Activated CD8-positive, alpha-beta memory T cell treated with anti-CD3 and anti-CD28 coated beads for 24 hours (primary cell): ENCODE results near the gene MORN1.
"Not testable (repeated sequence)": the region's sequence is repeated elsewhere in the genome, so short reads cannot be mapped to it uniquely, and the experiment has no call there.

ENCODE experiments used
- DNase-seq: peaks from one replicate; pipeline ENCODE4 v3.0.0-alpha.2; 2020

MORN1 gene

DNA sequence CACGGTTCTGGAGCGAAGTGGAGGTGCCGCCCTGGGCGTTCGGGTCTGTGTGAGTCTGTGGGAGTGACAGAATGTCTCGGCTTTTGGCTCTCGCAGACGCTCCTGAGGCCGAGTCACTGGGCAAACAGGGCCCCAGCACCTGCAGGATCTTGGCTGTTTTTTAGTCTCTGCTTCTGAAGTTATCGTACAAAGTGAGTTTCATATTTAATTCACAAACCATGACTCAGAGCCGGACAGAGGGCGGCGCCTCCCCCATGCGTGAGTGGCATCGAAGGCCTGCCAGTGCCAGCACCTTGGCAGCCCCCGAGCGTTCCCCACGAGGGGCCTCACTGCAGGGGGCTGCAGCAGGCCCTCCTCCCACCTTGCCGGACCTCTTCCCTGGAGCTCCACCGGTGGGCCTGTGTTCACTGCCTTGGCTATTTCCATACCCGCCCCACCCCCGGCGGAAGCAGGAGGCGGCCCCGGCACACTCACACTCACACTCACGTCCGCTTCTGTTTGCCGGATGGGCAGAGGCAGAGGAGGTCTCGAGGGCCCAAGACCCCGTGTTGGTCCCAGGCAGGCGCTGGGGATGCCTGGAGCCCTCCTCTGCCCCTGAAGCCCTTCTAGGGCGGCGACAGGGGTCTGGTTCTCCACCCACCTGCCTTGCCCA lies 56.3 kb downstream of the MORN1 start:
- no peak for DNase-seq

DNA sequence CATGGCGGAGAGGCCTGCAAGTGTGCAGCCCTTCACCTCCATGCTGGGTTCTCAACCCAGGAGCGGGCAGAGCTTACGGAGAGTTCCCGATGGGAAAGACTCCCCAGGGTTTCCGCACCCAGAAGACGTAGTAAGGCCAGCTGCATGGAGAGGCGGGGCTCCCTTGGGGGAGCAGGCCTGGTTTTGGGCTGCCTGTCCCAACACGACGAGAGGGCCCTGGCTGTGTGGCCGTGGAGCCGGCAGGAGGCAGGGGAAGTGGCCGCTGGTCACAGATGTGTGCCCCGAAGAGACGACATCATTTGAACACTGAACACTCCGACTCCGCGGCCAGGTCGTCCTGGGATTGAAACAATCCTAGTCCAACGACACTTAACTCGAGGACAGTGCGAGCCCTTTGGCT lies 57.0 kb downstream of the MORN1 start:
- no peak for DNase-seq

DNA sequence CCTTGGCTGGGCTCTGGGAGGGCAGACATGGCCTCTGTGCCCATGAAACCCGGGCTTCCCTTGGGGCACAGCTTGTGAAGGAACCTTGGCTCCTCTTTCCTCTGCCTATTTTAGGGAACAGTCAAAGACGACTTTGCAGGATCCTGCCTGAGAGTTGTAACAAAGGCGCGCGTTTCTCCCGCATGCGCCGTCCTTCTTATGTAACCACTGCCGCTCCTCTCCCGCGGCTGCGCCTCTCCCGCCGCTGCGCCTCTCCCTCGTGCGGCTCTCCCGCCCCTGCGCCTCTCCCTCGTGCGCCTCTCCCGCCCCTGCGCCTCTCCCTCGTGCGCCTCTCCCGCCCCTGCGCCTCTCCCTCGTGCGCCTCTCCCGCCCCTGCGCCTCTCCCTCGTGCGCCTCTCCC lies 59.8 kb downstream of the MORN1 start:
- not testable (repeated sequence) for DNase-seq

DNA sequence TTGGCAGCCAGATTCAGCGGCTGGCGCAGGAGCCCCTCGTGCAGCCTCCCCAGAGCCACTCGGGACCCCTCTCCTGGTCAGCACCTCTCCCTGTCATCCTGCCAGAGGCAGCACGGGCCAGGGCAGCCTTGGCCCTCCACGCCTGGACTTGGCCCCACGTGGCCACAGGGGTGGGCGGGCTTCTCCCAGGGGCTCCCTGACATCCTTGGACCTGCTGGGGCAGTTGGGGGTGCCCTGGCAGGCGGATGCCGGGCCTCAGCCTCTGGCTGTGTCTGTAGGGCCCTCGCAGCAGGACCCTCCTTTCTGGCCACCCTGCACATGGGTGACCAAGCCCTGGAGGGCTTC lies 60.2 kb downstream of the MORN1 start:
- DNase-seq, result no peak

DNA sequence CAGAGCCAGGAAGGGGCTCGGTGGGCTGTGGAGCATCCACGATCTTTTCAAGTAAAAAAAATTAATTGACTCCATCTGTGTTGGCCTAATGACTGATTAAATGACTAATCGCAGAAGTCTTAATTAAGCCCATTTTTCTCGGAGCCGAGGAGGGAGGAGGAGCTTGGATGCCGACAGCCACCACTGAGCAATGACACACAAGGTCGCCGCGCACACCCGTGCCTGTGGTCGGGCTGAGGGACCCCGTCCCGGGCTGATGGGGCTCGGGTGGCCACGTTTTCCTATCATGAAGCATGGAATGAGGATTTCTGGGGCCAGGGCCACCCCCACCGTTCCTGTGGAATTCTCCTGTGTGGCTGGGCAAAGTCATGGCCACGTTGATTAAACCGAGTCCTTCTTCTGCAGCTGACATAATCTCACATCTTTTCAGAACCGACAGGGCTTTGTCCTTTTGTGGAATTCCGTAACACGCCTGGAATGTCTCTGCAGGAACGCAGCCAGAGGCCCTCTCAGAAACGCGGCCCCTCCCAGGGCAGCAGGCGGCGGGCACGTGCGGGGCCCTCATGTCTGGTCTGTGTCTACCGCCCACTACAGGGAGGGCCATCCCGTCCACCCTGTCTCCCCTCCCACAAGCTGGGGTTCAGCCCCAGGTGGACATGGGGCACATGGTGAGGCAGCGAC lies 60.7 kb downstream of the MORN1 start:
- DNase-seq, result no peak

DNA sequence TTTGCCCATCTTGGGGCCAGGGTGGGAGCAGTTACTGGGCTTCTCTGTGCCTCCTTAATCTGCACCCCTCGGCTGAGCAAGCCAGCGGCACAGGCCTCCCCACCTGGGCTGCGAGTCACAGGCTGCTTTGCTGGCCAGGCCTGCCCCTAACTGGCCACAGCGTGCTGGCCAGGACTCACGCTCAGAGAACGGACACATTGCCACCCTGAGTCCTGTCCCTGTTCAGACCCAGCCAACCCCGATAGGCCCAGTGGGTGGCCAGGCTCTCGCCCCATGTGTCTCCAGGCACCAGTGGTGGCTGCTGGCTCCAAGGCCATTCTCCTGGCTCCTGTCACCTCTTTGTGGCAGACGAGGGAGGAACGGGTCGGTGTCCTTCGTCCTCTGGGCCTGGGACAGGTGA lies 61.3 kb downstream of the MORN1 start:
- no peak for DNase-seq

DNA sequence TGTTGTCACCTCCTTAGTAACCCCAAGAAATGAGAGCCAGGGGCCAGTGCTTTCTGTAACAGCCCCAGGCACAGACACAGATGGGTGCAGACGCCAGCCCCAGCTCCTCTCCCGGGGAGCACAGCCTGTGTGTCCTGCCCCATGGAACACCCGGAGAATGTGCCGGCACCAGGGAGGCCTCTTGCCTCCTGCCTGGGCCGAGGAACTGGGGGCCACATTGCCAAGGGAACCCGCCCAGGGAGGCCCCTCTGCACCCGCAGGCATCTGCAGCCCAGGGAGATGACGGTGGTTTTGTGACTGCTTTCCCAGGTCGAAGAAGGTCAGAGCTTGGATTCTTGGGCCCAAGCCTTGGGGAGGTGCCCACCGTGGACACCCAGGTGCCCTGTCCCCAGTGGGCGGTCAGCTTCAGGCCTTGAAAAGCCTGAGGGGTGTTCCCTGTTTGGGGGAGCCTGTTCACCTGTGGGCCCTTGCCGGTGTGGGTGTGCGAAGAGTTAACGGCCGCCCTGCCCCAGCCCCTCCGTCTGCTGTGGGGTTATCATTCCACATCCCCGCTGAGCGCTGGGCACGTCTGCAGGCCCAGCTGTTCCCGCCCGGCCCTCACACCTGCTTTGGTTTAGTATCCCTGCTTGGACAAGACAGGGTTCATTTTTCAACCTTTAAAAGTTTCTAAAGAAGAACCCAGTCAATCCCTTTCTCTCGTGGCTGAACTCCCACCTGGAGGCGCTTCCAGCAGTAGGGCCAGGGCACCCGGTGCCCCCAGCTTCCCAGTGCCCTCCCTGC lies 62.5 kb downstream of the MORN1 start:
- no peak for DNase-seq

DNA sequence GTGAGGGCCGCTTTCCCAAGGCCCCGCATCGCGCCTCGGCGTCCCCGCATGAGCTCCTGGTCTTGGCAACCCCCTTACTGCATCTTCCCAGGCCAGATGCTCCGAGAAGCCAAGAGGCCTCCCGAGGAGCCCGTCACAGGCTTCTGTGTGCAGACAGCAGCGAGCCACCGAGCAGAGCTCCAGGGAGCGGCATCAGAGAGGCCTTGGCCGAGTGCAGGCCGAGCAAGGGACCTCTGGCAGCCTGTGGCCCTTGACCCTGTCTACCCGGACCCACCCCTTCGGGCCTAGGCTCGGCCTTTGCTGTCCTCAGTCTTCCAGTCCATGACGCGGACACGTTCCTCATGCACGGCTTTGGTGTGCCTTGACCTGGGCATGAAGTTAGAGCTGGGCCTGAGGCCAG lies 63.5 kb downstream of the MORN1 start:
- no peak for DNase-seq

DNA sequence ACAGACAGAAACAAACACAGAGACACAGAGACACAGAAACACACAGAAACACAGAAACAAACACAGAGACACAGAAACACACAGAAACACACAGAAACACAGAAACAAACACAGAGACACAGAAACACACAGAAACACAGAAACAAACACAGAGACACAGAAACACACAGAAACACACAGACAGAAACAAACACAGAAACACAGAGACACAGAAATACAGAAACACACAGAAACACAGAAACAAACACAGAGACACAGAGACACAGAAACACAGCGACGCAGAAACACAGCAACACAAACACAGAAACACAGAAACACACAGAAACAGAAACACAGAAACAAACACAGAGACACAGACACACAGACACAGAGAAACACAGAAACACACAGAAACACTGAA lies 64.2 kb downstream of the MORN1 start:
- not testable (repeated sequence) for DNase-seq

DNA sequence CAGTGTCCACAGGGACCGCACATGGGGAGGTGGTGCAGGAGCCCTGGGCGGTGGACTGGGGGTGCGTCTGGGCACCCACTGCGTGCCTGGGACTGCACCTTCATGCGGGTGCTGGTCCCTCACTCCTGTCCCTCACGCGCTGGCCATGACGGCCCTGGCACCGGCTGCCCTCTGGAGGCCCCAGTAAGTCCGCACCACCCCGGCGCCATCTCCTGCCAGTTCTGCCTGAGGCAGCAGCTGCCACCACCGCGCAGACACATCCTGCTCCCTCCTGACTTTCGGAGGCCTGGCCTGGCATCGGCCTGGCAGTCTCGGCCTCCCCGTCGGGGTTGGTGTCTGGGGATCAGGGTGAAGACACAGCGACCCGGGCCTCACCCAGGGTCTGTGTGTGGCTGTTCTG lies 64.8 kb downstream of the MORN1 start:
- no peak for DNase-seq

DNA sequence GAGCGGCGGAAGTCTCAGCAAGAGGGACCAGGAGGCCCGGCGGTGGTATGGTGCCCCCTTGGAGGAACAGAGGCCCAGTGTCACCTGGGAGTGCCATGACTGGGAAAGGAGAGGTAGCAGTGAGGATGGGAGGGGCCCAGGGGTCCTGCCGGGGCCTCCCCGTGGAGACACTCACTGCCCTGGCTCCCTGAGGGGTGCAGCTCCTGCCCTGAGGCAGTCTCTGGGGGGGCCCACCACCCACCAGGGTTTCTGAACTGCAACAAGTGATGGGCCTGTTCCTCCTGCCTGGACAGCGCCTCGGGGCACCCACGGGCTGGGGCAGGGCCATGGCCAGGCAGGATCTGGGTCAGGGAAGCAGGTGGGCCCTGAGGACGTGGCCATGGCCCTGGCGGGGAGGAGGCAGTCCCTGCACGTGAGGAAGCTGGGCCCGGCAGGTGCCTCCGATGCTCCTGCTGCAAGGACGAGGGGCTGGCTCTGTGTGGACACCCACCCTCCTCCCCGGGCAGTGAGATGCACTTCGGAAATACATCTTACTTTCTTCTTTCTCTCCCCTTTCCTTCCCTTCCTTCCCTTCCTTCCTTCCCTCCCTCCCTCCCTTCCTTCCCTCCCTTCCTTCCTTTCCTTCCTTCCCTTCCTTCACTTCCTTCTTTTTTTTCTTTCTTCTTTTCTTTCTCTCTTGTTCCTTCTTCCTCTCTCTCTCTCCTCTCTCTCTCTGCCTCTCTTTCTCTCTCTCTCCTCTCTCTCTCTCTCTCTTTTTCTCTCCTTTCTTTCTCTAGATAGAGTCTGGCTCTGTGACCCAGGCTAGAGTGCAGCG lies 66.6 kb downstream of the MORN1 start:
- DNase-seq, result no peak

DNA sequence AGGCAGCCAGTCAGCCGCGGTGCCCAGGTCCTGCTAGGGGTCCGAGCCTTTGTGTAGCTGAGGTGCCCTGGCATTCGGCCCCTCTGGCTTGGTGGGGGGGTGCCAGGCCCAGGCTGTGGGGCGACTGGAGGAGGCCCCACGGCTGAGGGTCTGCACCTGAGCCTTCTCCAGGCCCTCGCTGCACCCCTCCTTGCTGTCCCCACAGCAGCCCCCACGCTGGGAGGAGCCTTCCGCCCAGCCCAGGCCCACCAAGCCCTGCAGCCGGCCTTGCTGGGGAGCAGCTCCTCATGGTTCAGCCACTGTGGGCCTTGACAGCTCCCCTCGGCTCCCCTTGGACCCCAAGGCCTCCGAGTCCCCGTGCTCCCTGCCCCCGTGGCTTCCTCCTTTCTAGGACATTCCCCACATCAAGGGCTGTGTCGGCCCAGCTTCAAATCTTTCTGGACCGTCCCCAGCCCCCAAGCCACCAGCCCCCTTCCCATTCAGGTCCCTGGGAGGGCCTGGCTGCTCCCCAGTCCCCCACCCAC lies 67.8 kb downstream of the MORN1 start:
- no peak for DNase-seq

DNA sequence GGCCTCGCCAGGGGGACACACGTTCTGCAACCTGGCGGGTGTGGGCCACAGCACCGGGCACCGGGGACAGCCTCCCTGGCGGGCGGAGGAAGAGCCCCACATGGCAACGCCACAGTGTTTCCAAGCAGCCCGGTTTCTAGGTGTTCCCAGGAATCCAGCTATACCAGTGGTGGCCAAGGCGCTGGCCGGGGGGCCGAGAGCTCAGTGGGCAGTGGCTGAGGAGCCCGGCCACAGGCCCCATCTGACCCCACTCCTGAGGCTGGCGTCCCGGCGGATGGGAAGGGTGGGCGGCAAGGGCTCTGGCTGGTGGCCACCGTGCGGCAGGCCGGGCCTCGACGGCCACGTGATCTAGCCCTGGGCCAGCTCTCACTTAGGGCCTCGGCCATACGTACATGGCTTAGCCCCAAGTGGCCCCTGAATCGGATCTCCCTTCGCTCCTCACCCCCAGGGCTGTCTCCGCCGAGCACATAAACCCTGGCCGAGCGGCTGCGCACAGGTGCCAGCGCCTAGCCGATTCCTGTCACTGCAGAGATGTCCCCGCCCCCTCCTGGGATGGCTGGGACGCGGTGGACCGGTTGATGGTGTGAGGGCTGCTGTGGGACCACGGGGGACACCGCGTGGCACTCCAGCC lies 68.7 kb downstream of the MORN1 start:
- no peak for DNase-seq

DNA sequence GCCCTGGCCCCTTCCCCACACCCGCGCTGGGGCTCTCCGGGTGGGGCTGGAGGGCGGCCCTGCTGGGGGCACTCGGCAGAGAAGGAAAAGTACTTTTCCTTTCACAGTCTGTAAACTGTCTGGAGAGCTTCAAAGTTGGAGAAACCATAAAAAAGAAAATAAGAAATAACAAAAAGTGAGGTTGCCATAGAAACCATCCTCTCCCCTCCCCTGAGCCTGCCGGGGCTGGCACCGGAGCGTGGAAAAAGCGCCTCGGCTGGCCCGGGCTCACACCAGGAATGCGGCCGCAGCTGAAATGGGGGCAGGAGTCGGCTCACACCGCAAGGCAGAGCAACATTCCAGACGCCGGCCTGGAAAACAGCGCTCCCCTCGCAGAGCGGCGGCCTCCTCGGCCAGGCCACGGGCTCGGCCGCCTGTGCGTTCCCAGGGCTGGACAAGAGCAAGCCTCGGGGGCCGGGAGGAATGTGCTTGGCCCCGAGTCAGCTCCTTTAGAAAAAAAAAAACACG lies 69.2 kb downstream of the MORN1 start:
- no peak for DNase-seq

DNA sequence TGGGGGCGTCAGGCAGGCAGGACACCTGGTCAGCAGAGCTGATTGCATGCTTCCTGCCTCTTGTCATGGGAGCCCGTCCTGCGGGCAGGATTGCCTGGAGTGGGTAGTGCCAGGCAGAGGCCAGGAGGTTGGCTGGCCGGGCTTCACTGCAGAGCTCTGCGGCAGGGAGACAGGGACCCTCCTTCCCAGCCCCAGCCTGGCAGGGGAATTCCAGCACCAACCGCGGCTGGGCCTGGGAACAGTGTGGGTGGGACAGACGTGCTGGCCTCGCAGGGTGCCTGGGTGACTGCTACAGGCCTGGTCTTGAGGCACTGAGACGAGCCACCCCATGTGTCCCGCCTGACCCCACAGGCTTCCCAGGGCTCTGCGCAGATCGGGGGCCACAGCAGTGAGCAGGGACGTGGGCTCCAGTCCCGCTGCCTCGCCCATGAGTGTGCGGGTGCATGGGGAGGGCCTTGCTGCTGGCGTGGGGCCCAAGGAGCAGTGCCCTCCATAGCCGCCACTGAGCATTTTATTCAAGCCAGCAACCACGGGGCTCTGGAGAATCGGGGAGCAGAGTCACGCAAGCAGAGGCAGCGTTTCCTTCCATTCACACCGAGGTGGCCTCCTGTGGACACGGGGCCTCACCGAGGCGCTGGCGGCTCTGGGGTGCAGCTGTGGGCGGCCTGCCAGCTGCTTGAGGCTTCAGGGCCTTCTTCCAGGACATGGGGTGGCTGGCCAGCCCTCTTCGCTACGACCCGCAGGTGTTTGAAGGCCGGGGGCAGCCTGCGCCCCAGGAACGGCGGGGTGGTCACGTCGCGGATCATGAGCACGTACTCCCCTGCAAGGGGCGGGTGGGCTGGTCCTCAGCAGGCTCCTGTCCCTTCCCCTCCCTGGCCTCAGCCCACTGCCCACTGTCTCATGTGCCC lies 70.3 kb downstream of the MORN1 start:
- no peak for DNase-seq

DNA sequence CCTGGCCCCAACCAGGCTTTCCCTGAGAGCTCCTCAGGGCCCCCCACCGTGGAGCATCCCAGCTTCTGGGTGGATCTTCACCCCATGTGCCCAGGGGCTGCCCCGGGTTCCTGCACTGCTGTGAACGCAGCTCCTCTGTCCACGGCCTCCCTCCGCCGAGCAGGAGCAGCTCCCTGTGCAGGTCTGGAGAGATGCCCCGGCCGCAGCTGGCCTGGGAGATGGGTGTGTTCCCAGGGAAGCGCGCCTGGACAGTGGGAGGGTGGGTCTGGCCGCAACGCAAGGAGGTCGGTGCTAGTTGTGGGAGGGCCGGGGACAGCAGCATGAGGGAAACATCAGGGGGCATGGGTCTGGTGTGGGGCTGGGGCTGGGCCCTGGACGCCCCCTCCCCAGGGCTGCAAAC lies 71.3 kb downstream of the MORN1 start:
- DNase-seq, result no peak

DNA sequence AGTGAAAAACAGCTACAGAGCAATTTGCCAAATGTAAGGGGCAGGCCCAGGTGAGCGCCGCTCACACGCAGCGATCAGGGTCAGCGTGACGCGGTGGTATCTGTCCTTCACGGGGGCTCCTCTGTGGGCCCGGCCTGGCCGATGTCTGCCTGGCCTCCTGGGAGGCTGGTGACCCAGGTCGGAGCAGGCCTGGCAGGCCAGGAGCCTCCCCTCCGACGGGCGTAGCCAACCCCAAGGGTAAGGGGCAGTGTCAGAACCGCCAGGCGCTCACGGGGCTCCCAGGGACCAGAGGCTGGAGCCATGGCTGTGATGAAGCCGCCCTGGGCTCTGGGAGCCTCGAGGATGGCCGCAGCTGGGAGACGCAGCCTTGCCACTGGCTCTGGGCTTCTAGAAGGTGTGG lies 72.1 kb downstream of the MORN1 start:
- DNase-seq, result no peak

DNA sequence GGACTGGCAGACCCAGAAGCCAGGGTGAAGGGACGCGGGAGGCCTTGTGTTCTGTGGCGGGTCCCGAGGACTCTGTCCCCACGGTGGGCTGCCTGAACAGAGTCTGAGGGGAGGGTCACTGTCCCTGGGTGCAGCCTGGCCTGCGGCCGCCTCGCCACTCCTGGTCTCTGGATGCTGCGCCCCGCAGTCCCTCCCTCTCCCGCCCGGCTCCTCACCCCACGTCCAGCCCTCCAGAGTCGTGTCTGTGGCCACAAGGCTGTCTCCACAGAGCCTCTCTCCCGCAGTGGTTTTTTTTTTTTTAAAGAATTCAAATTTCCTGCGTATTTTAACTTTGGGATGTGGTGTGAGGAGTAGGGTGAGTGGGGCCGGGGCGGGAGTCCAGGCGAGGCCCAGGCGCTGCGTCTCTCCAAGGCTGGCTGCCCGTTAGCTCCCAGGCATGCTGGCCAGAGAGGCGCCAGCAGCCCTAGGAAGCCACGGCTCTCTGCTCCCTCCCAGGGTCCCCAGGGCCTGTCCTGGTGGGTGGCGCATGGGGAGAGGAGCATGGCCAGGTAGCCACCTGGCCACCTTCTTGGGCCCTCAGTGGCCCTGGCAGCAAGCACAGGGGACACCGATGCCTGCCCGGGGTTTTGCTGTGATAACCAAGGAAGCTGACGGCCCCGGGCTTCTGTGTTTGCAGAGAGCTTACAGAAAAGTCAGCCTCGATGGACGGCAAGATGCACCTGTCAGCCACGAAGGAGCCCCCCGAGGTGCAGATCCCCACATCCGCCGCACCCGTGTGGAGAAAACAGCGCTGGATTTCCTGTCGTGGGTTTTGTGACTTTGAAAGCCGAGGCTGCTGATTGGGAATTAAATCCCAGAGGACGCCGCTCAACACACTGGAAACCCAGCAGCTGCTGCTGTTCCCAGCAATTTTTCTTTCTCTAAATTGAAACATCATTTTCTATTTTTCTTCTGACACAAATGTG lies 72.8 kb downstream of the MORN1 start:
- DNase-seq, result no peak

DNA sequence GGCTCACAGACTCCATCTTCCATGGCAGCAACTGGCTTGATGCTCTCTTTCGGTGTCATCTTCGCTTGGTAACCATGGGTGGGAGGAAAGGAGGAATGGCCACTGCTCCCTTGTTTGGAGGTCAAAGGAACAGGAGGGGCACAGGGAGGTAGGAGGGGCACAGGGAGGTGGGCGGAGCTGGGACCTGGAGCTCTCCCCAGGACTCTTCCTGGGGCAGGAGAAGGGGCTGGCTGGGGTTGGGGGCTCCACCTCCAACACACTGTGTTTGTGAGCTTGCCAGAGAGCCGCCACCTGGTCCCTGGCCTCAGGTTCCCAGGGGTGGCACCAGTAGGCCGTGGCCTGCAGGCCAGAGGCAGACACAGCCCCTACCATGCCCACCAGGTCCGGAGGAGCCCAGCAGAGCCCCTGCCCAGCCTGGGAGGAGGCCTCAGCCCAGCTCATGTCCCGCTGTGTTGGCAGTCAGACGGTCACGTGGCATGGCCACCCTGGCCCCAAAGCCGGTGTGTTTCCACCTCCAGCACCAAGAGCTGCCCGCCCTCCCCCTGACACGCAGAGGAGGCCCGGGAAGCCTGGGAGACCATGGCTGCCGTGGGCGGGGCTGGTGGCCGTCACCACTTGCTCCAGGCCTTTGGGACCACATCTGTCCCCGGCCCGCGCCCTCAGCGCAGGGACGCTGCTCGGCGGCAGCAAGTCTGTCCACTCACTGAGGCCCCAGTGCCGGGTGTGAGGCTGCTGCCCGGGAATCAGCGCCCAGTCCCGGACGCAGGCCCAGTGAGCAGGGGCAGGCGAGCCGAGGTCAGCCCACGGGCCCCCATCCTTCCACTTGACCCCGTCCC lies 73.9 kb downstream of the MORN1 start:
- no peak for DNase-seq
